ENCODE measurements around the gene TSPAN31. TPM values are rescaled to one million over a fixed set of nuclear protein-coding genes. Genes with fewer than 3 reads are reported as not detected.

TSPAN31 gene
- total RNA-seq, 1 experiment from 2014 or later = 20.3 TPM

- Histone ChIP-seq H3K27me3 (ENCODE audit: low read length) (peaks cover 50% of the 10 kb centered on the region), H3K9me2 (replicated peaks; ENCODE audit: low read length) (no peaks in the 10 kb centered on the region), H3K27ac (ENCODE audit: low read length) (no peak overlapping the region), H3F3A (ENCODE audit: low read length, unreplicated experiment) (no peaks in the 10 kb centered on the region), H3K36me3 (ENCODE audit: low read depth, low read length) (no peaks in the 10 kb centered on the region), H3K4me1 (ENCODE audit: insufficient read depth, low read length) (peaks cover 17% of the 10 kb centered on the region), H3K4me3 (ENCODE audit: low read length) (no peak overlapping the region), H3K9ac (ENCODE audit: low read length) (no peak overlapping the region), H4K20me1 (ENCODE audit: low read length) (no peaks in the 10 kb centered on the region), H3K4me2 (ENCODE audit: low read length) (no peak overlapping the region), H2AFZ (ENCODE audit: low read length) (no peak overlapping the region), H3K9me3 (ENCODE audit: low read length) (no peaks in the 10 kb centered on the region), H3K79me2 (ENCODE audit: low read length) (no peaks in the 10 kb centered on the region)
- no peak for DNase-seq
- intact Hi-C loops (cut with micrococcal nuclease) = no loop called here
- ATAC-seq = no peak
- no peak for TF ChIP-seq CTCF (conservative IDR thresholded peaks at IDR 0.05; ENCODE audit: low read depth, low read length)
- TF ChIP-seq EZH2 (IDR thresholded peaks at IDR 0.05; ENCODE audit: low read length, unreplicated experiment) = no peak
- TF ChIP-seq EZH2phosphoT487 (IDR thresholded peaks at IDR 0.05; ENCODE audit: borderline replicate concordance, low read length) = no peak
- no TSS peak for BruUV-seq (replicated peaks)
- POLR2A ChIA-PET (ENCODE audit: unreplicated experiment) = no interaction called here
- CTCF ChIA-PET = no interaction called here
Observed at GRCh38 chr12:57739387-57739786, 5.5 kb upstream of the TSPAN31 start.

GRCh38 chr12:57739914-57740538 is 4.8 kb upstream of the TSPAN31 start:
- H3K4me3 ChIP-seq (ENCODE audit: low read length) = no peak overlapping the region
- DNase-seq (no peak), ATAC-seq (no peak)
- H3K36me3 ChIP-seq (ENCODE audit: low read depth, low read length) = no peaks in the 10 kb centered on the region
- BruUV-seq (replicated peaks) = no TSS peak
- peaks cover 47% of the 10 kb centered on the region for H3K27me3 ChIP-seq (ENCODE audit: low read length)
- H3K79me2 ChIP-seq (ENCODE audit: low read length) = no peaks in the 10 kb centered on the region
- H3K9ac ChIP-seq (ENCODE audit: low read length) = no peak overlapping the region
- H3K4me2 ChIP-seq (ENCODE audit: low read length) = no peak overlapping the region
- no peaks in the 10 kb centered on the region for H3K9me2 ChIP-seq (replicated peaks; ENCODE audit: low read length)
- no peak overlapping the region for H3K27ac ChIP-seq (ENCODE audit: low read length)
- H3K9me3 ChIP-seq (ENCODE audit: low read length) = no peaks in the 10 kb centered on the region
- H2AFZ ChIP-seq (ENCODE audit: low read length) = no peak overlapping the region
- no peaks in the 10 kb centered on the region for H4K20me1 ChIP-seq (ENCODE audit: low read length)
- no peaks in the 10 kb centered on the region for H3F3A ChIP-seq (ENCODE audit: low read length, unreplicated experiment)
- ChIA-PET CTCF (no interaction called here), POLR2A (ENCODE audit: unreplicated experiment) (no interaction called here)
- peaks cover 17% of the 10 kb centered on the region for H3K4me1 ChIP-seq (ENCODE audit: insufficient read depth, low read length)
- TF ChIP-seq CTCF (conservative IDR thresholded peaks at IDR 0.05; ENCODE audit: low read depth, low read length) (no peak), EZH2phosphoT487 (IDR thresholded peaks at IDR 0.05; ENCODE audit: borderline replicate concordance, low read length) (no peak), EZH2 (IDR thresholded peaks at IDR 0.05; ENCODE audit: low read length, unreplicated experiment) (no peak)
- intact Hi-C loops (cut with micrococcal nuclease) = no loop called here

- ATAC-seq (no peak), DNase-seq (no peak)
- H3K36me3 ChIP-seq (ENCODE audit: low read depth, low read length) = no peaks in the 10 kb centered on the region
- BruUV-seq (replicated peaks) = no TSS peak
- H3K9me3 ChIP-seq (ENCODE audit: low read length) = no peaks in the 10 kb centered on the region
- H3K9ac ChIP-seq (ENCODE audit: low read length) = no peak overlapping the region
- H4K20me1 ChIP-seq (ENCODE audit: low read length) = no peaks in the 10 kb centered on the region
- TF ChIP-seq CTCF (conservative IDR thresholded peaks at IDR 0.05; ENCODE audit: low read depth, low read length) (no peak), EZH2phosphoT487 (IDR thresholded peaks at IDR 0.05; ENCODE audit: borderline replicate concordance, low read length) (no peak), EZH2 (IDR thresholded peaks at IDR 0.05; ENCODE audit: low read length, unreplicated experiment) (no peak)
- no peaks in the 10 kb centered on the region for H3K79me2 ChIP-seq (ENCODE audit: low read length)
- ChIA-PET POLR2A (ENCODE audit: unreplicated experiment) (no interaction called here), CTCF (no interaction called here)
- H3K27me3 ChIP-seq (ENCODE audit: low read length) = peaks cover 38% of the 10 kb centered on the region
- no peak overlapping the region for H2AFZ ChIP-seq (ENCODE audit: low read length)
- intact Hi-C loops (cut with micrococcal nuclease) = no loop called here
- H3K4me2 ChIP-seq (ENCODE audit: low read length) = no peak overlapping the region
- H3F3A ChIP-seq (ENCODE audit: low read length, unreplicated experiment) = no peaks in the 10 kb centered on the region
- H3K4me1 ChIP-seq (ENCODE audit: insufficient read depth, low read length) = peaks cover 17% of the 10 kb centered on the region
- no peak overlapping the region for H3K4me3 ChIP-seq (ENCODE audit: low read length)
- H3K9me2 ChIP-seq (replicated peaks; ENCODE audit: low read length) = no peaks in the 10 kb centered on the region
- H3K27ac ChIP-seq (ENCODE audit: low read length) = no peak overlapping the region
Observed at GRCh38 chr12:57740656-57741412, 4.0 kb upstream of the TSPAN31 start.

Data from PC-3 (cell line).